Kidney capillary endothelial cell (primary cell): Measurements from ENCODE around the gene C17orf107.
A peak's percentile ranks its signal among the peaks of the same experiment; 100 is the strongest.

Experiments used
- DNase-seq: peaks from one replicate; pipeline ENCODE4 v3.0.0-alpha.2; 2018; ENCODE audit warnings: low spot score

Gene C17orf107

GRCh38 chr17:4937553-4937952 lies 38.2 kb downstream of the C17orf107 start:
- no peak for DNase-seq

- DNase-seq = no peak
These were observed 38.7 kb downstream of the C17orf107 start for GRCh38 chr17:4938069-4938491.

- DNase-seq = peak; percentile 19
These were observed 39.6 kb downstream of the C17orf107 start for GRCh38 chr17:4938688-4939545.

GRCh38 chr17:4939546-4939795 lies 40.1 kb downstream of the C17orf107 start:
- no peak for DNase-seq

GRCh38 chr17:4939796-4940554 lies 40.6 kb downstream of the C17orf107 start, which contains the start of the genes RNF167 and SLC25A11:
RNF167 (plus strand) TSS chr17:4940268; CDS start chr17:4940910, 642 bp downstream.
SLC25A11 (minus strand) TSS chr17:4940046; CDS start chr17:4939910, 136 bp downstream.
- peak; percentile 100 for DNase-seq

GRCh38 chr17:4940555-4941318 lies 41.4 kb downstream of the C17orf107 start:
- peak; percentile 21 for DNase-seq

GRCh38 chr17:4941319-4941610 lies 41.9 kb downstream of the C17orf107 start:
- DNase-seq = no peak

GRCh38 chr17:4942760-4943508 lies 43.6 kb downstream of the C17orf107 start:
- DNase-seq = peak; percentile 13

GRCh38 chr17:4944163-4944553 lies 44.8 kb downstream of the C17orf107 start:
- no peak for DNase-seq

GRCh38 chr17:4944554-4945175 lies 45.3 kb downstream of the C17orf107 start:
- DNase-seq = no peak

- peak; percentile 79 for DNase-seq
These were observed 46.0 kb downstream of the C17orf107 start for GRCh38 chr17:4945176-4945943.

GRCh38 chr17:4945944-4946280 lies 46.6 kb downstream of the C17orf107 start:
- DNase-seq = no peak

GRCh38 chr17:4946312-4946976 lies 47.1 kb downstream of the C17orf107 start:
- no peak for DNase-seq

- no peak for DNase-seq
These were observed 47.7 kb downstream of the C17orf107 start for GRCh38 chr17:4947010-4947410.

GRCh38 chr17:4947411-4948165 lies 48.3 kb downstream of the C17orf107 start:
- no peak for DNase-seq

- peak; percentile 74 for DNase-seq
These were observed 49.0 kb downstream of the C17orf107 start, which contains the start of gene PFN1 for GRCh38 chr17:4948166-4948930. PFN1 (minus strand) TSS chr17:4948530; CDS start chr17:4948394, 136 bp downstream.

GRCh38 chr17:4948931-4949320 lies 49.6 kb downstream of the C17orf107 start:
- DNase-seq = peak; percentile 71

GRCh38 chr17:4949321-4950074 lies 50.2 kb downstream of the C17orf107 start:
- no peak for DNase-seq
